Measurements from ENCODE around the gene JAG1. TPM values are rescaled to one million over a fixed set of nuclear protein-coding genes. Genes with fewer than 3 reads are reported as not detected.

JAG1 gene
- total RNA-seq, 3 donors from 2014 or later: 87.1 to 104 (median 94.4) TPM

DNA sequence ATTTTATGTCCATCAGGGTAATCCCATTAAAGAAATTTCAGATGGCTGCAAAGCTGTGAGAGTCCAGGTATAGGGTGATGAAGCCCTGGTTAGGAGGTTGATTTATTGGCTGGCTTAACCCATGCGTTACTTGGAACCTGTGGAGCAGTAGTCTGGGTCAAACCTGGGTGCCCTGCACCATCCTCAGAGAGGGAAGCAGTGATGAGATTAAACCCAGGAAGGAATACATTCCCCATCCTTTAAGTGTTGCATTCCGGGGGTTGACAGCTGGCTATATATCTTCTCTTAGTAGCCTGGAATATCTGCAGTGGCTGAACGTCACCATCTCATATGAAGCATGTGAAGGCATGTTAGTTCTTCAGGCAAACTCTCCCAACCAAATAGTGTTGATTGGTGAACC is 44.9 kb upstream of the JAG1 start:
- H3K4me3 ChIP-seq: no peak overlapping the region
- H3K4me1 ChIP-seq (ENCODE audit: low read depth): peaks cover 26% of the 10 kb centered on the region
- TF ChIP-seq, protein P1, sequence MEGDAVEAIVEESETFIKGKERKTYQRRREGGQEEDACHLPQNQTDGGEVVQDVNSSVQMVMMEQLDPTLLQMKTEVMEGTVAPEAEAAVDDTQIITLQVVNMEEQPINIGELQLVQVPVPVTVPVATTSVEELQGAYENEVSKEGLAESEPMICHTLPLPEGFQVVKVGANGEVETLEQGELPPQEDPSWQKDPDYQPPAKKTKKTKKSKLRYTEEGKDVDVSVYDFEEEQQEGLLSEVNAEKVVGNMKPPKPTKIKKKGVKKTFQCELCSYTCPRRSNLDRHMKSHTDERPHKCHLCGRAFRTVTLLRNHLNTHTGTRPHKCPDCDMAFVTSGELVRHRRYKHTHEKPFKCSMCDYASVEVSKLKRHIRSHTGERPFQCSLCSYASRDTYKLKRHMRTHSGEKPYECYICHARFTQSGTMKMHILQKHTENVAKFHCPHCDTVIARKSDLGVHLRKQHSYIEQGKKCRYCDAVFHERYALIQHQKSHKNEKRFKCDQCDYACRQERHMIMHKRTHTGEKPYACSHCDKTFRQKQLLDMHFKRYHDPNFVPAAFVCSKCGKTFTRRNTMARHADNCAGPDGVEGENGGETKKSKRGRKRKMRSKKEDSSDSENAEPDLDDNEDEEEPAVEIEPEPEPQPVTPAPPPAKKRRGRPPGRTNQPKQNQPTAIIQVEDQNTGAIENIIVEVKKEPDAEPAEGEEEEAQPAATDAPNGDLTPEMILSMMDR (IDR thresholded peaks at IDR 0.05): no peak
- H3K36me3 ChIP-seq (ENCODE audit: low read depth): no peaks in the 10 kb centered on the region
- DNase-seq: no peak
- ATAC-seq: no peak
- intact Hi-C loops (cut with DNase I, micrococcal nuclease): no loop called here
- H3K9me3 ChIP-seq: no peaks in the 10 kb centered on the region

DNA sequence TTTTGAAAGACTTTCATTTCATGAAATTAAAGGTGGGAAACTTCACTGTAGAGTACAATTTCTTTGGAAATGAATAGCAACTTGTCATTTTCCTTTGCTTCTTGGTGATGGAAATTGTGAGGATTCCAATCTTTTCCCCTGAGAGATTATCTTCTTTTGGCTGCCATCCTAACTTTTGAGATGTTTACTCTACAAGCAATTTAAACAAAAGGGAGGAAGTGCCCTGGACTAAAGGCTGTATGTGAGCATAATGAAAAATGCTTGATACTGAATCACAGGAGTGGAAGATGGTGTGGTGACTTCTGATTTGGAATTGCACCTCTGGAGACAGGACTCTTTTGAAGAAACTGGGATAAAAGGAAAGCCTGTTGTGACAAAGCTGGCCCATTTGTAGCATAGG is 43.1 kb upstream of the JAG1 start:
- Histone ChIP-seq H3K4me3 (no peak overlapping the region), H3K36me3 (ENCODE audit: low read depth) (no peaks in the 10 kb centered on the region), H3K9me3 (no peaks in the 10 kb centered on the region), H3K4me1 (ENCODE audit: low read depth) (peaks cover 26% of the 10 kb centered on the region)
- DNase-seq (no peak), ATAC-seq (peak; percentile 36)
- intact Hi-C loops (cut with DNase I, micrococcal nuclease): no loop called here
- TF ChIP-seq, protein P1 (IDR thresholded peaks at IDR 0.05): no peak

DNA sequence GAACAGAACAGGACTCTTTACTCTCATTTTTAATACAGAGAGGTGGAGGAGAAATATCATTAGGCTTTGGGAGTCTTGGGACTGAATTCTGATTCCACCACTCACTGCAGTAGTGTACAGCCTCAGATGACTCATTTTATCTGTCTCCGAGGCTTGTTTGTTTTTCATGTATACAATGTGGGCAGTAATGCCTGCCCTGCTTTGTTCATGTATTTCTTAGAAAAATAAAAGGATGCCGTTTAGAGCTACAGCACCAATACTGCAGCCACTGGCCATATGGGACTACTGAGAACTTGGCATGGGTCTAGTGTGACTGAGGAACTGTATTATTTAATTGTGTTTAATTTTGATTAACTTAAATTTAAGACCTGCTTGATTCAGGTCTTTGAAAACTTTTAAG is 41.2 kb upstream of the JAG1 start:
- intact Hi-C loops (cut with DNase I, micrococcal nuclease): no loop called here
- no peaks in the 10 kb centered on the region for H3K36me3 ChIP-seq (ENCODE audit: low read depth)

DNA sequence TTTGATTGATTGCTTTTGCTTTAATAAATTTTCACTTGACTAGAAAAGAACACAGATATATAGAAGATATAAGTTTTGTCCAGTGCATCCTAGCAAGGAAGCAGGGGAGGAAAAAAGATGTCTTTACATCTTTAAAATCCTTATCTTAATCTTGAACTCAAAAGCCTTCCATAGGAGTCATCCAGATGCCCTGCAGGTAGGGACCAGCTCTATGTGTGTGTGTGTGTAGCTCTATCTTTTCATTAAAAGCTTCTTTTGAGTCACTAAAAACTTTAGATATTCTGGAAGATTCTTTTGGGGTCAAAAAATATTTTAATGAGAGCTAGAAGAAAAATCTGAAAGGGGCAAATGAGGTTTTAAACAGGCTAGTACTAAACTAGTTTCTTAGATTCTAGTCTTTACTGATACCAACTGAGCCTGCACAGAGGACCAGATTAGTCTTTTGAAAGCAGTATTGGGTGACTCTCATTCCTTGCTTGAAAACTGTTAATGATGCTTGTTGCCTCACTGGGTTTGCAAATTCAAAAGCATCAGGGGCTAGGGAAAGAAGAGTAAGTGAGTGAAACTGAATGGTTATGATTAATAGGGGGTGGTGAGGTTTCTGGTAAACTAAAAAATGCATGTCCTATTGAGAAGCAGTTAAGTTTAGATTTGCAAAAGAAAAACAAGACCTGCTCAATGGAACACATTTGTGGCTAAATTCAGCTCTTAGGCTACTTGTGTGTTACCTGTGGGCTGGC is 40.6 kb upstream of the JAG1 start:
- Histone ChIP-seq H3K4me3 (no peak overlapping the region), H3K9me3 (no peaks in the 10 kb centered on the region), H3K36me3 (ENCODE audit: low read depth) (no peaks in the 10 kb centered on the region), H3K4me1 (ENCODE audit: low read depth) (peaks cover 17% of the 10 kb centered on the region)
- no peak for ATAC-seq
- intact Hi-C loops (cut with DNase I, micrococcal nuclease): no loop called here
- no peak for DNase-seq
- TF ChIP-seq, protein P1 (IDR thresholded peaks at IDR 0.05): no peak

More for the DNA sequence above, 41.2 kb upstream of the JAG1 start:
- TF ChIP-seq, protein P1 (IDR thresholded peaks at IDR 0.05): no peak
- H3K4me1 ChIP-seq (ENCODE audit: low read depth): peaks cover 17% of the 10 kb centered on the region
- ATAC-seq (peak; percentile 56), DNase-seq (no peak)
- no peak overlapping the region for H3K4me3 ChIP-seq
- H3K9me3 ChIP-seq: no peaks in the 10 kb centered on the region

DNA sequence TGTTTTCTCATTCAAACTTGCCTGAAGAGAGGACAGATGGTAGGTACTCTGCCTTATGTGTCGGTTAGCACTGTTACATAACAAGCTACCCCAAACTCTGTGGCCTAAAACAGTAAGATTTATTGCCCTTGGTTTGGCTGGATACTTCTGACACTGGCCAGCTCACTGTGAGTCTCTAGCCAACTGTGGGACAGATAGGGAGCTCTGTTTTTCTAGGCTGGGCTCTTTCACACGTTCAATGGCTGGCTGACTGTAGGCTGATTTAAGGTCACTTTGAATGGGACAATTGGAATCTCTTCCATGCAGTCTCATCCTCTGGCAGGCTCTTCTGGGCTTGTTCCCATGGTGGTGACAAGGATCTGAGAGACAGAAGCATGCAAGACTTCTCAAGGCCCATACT is 39.4 kb upstream of the JAG1 start:
- ATAC-seq (no peak), DNase-seq (no peak)
- Histone ChIP-seq H3K9me3 (no peaks in the 10 kb centered on the region), H3K4me3 (no peak overlapping the region), H3K36me3 (ENCODE audit: low read depth) (no peaks in the 10 kb centered on the region), H3K4me1 (ENCODE audit: low read depth) (peaks cover 28% of the 10 kb centered on the region)
- intact Hi-C loops (cut with DNase I, micrococcal nuclease): no loop called here
- TF ChIP-seq, protein P1 (IDR thresholded peaks at IDR 0.05): no peak
